OCI-LY7 (cell line): ENCODE results near the gene LPCAT1.

Source experiments
- EZH2phosphoT487 ChIP-seq: fragments of 200-600 bp; sonication (generic); IDR thresholded peaks from 2 replicates; pipeline ENCODE4 v1.6.1; 2018; ENCODE audit warnings: low read depth, borderline replicate concordance, mild to moderate bottlenecking, mixed run types, antibody characterized with exemption, low read length, moderate library complexity, mixed read lengths
- TF ChIP-seq, protein P1 (sequence below): fragments of 200-600 bp; sonication (generic); conservative IDR thresholded peaks from 2 replicates; pipeline ENCODE4 v1.5.1; 2014; ENCODE audit warnings: mild to moderate bottlenecking, antibody characterized with exemption, low read length, moderate library complexity, mixed read lengths

DNA sequence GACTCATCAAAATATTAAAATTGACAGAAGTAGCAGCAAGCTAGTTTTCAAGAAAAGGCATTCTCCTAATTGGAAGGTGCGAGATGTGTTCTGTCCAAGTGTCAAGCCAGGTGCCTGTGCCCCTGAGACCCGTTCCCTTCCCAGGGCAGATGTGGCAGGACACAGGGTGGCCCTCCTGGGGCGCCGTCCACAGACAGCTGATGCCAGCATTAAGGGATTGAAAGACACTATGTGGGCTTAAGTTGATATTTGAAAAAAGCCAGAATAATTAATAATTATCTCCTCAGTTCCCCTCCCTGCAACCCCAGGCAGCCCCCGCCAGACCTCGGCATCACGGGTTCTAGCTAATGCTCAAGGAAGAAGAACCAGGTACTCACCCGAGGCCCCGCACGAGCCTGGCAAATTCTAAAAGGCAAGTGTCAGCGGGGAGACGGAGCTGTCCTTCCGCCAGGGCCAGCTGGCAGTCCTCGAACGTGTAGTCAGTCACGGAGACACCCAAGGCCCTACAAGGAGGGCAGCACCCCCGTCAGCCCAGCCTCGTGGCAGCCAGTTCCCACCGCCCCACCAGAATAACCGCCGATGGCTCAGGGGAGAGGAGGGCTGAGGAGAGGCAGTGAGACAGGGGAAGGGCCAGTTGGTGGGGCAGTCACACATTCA, 49.4 kb downstream of the LPCAT1 start:
- TF ChIP-seq, protein P1, sequence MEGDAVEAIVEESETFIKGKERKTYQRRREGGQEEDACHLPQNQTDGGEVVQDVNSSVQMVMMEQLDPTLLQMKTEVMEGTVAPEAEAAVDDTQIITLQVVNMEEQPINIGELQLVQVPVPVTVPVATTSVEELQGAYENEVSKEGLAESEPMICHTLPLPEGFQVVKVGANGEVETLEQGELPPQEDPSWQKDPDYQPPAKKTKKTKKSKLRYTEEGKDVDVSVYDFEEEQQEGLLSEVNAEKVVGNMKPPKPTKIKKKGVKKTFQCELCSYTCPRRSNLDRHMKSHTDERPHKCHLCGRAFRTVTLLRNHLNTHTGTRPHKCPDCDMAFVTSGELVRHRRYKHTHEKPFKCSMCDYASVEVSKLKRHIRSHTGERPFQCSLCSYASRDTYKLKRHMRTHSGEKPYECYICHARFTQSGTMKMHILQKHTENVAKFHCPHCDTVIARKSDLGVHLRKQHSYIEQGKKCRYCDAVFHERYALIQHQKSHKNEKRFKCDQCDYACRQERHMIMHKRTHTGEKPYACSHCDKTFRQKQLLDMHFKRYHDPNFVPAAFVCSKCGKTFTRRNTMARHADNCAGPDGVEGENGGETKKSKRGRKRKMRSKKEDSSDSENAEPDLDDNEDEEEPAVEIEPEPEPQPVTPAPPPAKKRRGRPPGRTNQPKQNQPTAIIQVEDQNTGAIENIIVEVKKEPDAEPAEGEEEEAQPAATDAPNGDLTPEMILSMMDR = no peak
- TF ChIP-seq EZH2phosphoT487 = no peak
